ENCODE data around the gene DOP1B. TPM values are rescaled to one million over a fixed set of nuclear protein-coding genes. Genes with fewer than 3 reads are reported as not detected.

The DOP1B gene
- total RNA-seq, 1 experiment from 2014 or later, result 16.5 TPM

DNA sequence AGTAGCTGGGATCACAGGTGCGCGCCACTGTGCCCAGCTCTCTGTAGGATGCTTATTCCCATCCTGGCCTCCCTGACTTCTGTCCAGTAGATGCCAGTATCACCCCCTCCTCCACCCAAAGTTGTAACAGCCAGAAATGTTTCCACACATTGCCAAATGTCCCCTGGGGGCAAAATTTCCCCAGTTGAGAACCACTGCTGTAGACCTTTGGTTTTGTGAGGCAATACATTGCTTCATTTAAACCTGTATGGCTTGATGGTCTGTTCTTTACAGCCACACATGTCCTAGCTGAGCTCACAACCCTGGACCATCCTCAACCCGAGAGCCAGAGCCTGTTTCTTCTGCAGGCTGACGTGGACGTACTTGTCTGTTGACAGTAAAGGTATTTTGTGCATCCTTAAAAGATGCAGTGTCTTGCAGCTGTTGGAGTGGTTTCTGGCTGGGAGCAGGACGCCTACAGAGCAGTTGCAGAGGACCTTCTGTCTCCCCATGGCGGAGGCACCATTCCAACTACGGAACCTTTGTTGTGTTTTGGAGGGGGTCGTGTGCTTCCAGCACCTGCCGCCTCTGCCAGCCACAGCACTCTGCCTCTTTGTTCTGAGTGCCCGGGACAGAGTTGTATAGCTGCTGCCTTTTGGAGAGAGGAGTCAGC is 26.6 kb downstream of the DOP1B start:
- CTCF ChIA-PET, result no interaction called here

DNA sequence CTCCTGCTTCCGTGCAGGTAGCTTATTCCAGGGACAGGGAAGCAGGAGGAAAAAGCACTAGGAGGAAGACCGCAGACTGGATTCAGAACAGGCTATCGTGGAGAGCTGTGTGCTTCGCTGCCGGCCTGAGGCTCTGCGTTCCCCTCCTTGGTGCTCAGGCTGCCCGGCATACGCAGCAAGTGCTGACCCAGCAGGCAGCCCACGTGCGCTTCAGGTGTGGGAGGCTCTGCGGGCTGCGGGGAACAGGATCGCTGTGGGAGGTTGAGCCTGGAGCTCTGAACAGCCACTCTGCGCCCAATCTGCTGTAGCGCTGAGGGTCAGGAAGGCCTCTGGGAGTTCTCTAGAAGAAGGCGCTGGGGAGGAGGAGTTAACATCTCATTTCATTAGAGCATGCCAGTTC is 27.9 kb downstream of the DOP1B start:
- intact Hi-C loops (cut with micrococcal nuclease; ENCODE audit: unreplicated experiment), result no loop called here
- TF ChIP-seq, protein P1, sequence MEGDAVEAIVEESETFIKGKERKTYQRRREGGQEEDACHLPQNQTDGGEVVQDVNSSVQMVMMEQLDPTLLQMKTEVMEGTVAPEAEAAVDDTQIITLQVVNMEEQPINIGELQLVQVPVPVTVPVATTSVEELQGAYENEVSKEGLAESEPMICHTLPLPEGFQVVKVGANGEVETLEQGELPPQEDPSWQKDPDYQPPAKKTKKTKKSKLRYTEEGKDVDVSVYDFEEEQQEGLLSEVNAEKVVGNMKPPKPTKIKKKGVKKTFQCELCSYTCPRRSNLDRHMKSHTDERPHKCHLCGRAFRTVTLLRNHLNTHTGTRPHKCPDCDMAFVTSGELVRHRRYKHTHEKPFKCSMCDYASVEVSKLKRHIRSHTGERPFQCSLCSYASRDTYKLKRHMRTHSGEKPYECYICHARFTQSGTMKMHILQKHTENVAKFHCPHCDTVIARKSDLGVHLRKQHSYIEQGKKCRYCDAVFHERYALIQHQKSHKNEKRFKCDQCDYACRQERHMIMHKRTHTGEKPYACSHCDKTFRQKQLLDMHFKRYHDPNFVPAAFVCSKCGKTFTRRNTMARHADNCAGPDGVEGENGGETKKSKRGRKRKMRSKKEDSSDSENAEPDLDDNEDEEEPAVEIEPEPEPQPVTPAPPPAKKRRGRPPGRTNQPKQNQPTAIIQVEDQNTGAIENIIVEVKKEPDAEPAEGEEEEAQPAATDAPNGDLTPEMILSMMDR (conservative IDR thresholded peaks at IDR 0.05; ENCODE audit: low read depth, low read length), result no peak
- TF ChIP-seq EZH2 (IDR thresholded peaks at IDR 0.05; ENCODE audit: borderline replicate concordance, low read depth, low read length, poor library complexity, severe bottlenecking), result no peak
- no peak for DNase-seq (ENCODE audit: low spot score)
- Histone ChIP-seq H3K27me3 (replicated peaks; ENCODE audit: insufficient read depth, low read depth, low read length, poor library complexity) (no peaks in the 10 kb centered on the region), H3K9me3 (ENCODE audit: low read depth, low read length, poor library complexity, severe bottlenecking) (no peaks in the 10 kb centered on the region), H3K27ac (ENCODE audit: low read depth, low read length, poor library complexity, severe bottlenecking) (no peak overlapping the region), H3K36me3 (ENCODE audit: insufficient read depth, low read length, poor library complexity, severe bottlenecking) (no peaks in the 10 kb centered on the region), H3K4me3 (ENCODE audit: low read depth, low read length, poor library complexity, severe bottlenecking) (no peak overlapping the region), H3K4me1 (ENCODE audit: insufficient read depth, low read length, poor library complexity, severe bottlenecking) (no peaks in the 10 kb centered on the region)
- POLR2A ChIA-PET (ENCODE audit: low non-redundant PET), result interaction anchor here (0.6 kb wide), 1 partner anchor 46 kb away, joined by 5 read pairs; no protein-coding TSS in a partner anchor
- CTCF ChIA-PET, result no interaction called here
- BruUV-seq (replicated peaks), result no TSS peak

More for the DNA sequence above, 26.6 kb downstream of the DOP1B start:
- intact Hi-C loops (cut with micrococcal nuclease; ENCODE audit: unreplicated experiment), result no loop called here
- DNase-seq (ENCODE audit: low spot score), result no peak
- Histone ChIP-seq H3K4me3 (ENCODE audit: low read depth, low read length, poor library complexity, severe bottlenecking) (no peak overlapping the region), H3K9me3 (ENCODE audit: low read depth, low read length, poor library complexity, severe bottlenecking) (no peaks in the 10 kb centered on the region), H3K4me1 (ENCODE audit: insufficient read depth, low read length, poor library complexity, severe bottlenecking) (no peaks in the 10 kb centered on the region), H3K36me3 (ENCODE audit: insufficient read depth, low read length, poor library complexity, severe bottlenecking) (no peaks in the 10 kb centered on the region), H3K27ac (ENCODE audit: low read depth, low read length, poor library complexity, severe bottlenecking) (no peak overlapping the region), H3K27me3 (replicated peaks; ENCODE audit: insufficient read depth, low read depth, low read length, poor library complexity) (no peaks in the 10 kb centered on the region)
- TF ChIP-seq, protein P1 (conservative IDR thresholded peaks at IDR 0.05; ENCODE audit: low read depth, low read length), result no peak
- no peak for TF ChIP-seq EZH2 (IDR thresholded peaks at IDR 0.05; ENCODE audit: borderline replicate concordance, low read depth, low read length, poor library complexity, severe bottlenecking)
- POLR2A ChIA-PET (ENCODE audit: low non-redundant PET), result no interaction called here
- no TSS peak for BruUV-seq (replicated peaks)

DNA sequence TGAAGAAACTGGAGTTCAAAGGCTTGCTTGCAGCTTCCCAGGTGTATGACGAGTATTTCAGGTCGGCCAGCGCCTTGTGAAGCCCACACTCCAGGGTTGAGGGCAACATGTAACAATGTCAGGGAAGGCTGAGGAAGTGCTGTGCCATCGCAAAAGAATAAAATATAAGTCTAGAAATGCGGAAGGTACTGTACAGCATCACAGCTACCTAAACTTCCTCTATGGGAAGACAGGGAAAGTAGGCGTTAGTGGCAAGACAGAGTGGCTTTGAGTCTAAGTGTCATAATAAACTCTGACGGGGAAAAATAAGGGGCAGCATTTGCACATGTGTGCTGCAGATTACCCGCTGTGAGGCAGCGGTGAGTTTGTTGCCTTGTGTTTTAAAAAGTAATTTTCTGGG is 28.9 kb downstream of the DOP1B start:
- no peak overlapping the region for H3K27ac ChIP-seq (ENCODE audit: low read depth, low read length, poor library complexity, severe bottlenecking)
- TF ChIP-seq EZH2 (IDR thresholded peaks at IDR 0.05; ENCODE audit: borderline replicate concordance, low read depth, low read length, poor library complexity, severe bottlenecking), result no peak
- TF ChIP-seq, protein P1 (conservative IDR thresholded peaks at IDR 0.05; ENCODE audit: low read depth, low read length), result no peak
- H3K4me1 ChIP-seq (ENCODE audit: insufficient read depth, low read length, poor library complexity, severe bottlenecking), result no peaks in the 10 kb centered on the region
- H3K4me3 ChIP-seq (ENCODE audit: low read depth, low read length, poor library complexity, severe bottlenecking), result no peak overlapping the region
- no TSS peak for BruUV-seq (replicated peaks)
- no peaks in the 10 kb centered on the region for H3K27me3 ChIP-seq (replicated peaks; ENCODE audit: insufficient read depth, low read depth, low read length, poor library complexity)
- intact Hi-C loops (cut with micrococcal nuclease; ENCODE audit: unreplicated experiment), result no loop called here
- no peaks in the 10 kb centered on the region for H3K9me3 ChIP-seq (ENCODE audit: low read depth, low read length, poor library complexity, severe bottlenecking)
- no peaks in the 10 kb centered on the region for H3K36me3 ChIP-seq (ENCODE audit: insufficient read depth, low read length, poor library complexity, severe bottlenecking)
- CTCF ChIA-PET, result no interaction called here
- POLR2A ChIA-PET (ENCODE audit: low non-redundant PET), result no interaction called here
- DNase-seq (ENCODE audit: low spot score), result no peak

Measured in A673 (cell line).